NCI-H2196 treated with DMSO at 0.1 percent for 48 hours (cell line): ENCODE measurements around the gene PFKM.

Source experiments
- DNase-seq: peaks from one replicate; lab custom pipeline; 2025; ENCODE audit not compliant: unreplicated experiment; lab: John Stamatoyannopoulos, UW

PFKM gene

GRCh38 chr12:48184549-48184922, 65.4 kb downstream of the PFKM start:
- DNase-seq: no peak

DNA sequence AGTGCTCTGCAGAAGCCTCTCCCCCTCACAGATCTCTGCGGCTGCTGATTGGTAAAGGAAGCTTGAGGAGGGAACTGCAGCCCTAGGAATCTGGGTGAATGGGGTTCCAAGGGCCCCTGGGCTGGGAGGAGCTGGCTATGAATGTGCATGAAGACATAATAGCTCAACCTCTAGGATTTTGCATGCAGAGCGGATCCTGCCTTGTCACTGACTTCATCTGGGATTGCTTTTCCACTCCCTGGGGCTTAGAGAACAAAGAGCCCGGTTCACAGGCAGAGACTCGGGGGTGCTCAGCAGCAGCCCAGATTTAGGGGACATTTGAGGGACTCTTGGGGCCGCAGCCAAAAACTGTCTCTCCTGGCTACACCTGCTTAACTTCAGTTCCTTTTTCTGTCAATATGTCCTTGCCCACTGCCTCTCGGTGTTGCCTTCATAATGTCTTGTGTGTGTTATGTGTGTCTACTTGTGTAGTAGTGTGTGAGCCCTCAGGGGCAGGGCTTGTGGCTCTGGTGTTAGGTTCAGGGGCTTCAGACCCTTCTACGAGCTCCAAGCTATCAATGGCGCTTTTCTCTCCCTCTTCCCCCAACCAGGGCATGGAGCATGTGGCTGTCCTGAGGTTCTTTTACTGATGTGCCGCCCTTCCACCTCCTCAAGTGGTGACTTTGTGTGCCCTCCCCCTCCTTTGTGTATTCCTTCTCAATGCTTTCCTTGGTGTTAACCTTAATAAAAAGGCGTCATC, 66.2 kb downstream of the PFKM start:
- DNase-seq: no peak

GRCh38 chr12:48187916-48188695, 68.9 kb downstream of the PFKM start:
- no peak for DNase-seq

- DNase-seq: peak; percentile 54
Observed at GRCh38 chr12:48189331-48190125, 70.4 kb downstream of the PFKM start.

DNA sequence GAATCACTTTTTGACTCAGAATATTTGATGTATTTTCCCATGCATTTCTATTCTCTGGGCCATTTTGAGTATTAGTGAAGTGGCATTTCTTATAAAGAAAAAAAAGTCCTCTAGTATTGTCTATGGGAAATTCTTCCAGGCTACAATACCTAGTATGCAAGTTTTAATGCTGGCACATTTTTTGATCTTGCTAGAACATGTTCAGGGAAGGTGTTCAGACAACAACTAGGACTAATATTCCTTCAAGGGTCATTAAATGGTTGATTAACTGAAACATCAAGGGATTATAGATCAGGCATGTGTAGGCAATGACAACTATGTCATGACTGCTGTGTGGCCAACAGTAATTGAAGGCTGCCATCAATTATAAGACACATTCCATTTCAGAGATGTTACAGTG, 71.9 kb downstream of the PFKM start:
- DNase-seq: no peak

- DNase-seq: no peak
Observed at GRCh38 chr12:48192861-48193260, 73.7 kb downstream of the PFKM start.

- DNase-seq: no peak
Observed at GRCh38 chr12:48193623-48194022, 74.5 kb downstream of the PFKM start.

- DNase-seq: no peak
Observed at GRCh38 chr12:48194799-48195201, 75.6 kb downstream of the PFKM start.
